ENCODE data around the gene LPO. TPM values are rescaled to one million over a fixed set of nuclear protein-coding genes. Genes with fewer than 3 reads are reported as not detected.

Gene LPO
- total RNA-seq, 1 experiment from 2014 or later: not detected

DNA sequence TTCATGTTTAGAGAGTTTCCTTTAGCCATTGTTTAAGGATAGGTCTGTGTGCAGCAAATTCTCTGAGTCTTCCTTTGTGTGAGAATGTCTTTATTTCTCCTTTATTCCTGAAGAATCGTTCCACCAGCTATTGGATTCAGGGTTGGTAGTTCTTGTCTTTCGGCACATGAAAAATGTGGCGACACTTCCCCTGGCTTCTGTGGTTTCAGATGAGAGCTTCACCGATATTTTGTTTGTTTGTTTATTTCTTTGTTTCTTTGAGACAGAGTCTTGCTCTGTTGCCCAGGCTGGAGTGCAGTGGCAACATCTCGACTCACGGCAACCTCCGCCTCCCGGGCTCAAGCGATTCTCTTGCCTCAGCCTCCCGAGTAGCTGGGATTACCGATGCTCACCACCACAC is 23.8 kb downstream of the LPO start:
- DNase-seq (ENCODE audit: low spot score): no peak

DNA sequence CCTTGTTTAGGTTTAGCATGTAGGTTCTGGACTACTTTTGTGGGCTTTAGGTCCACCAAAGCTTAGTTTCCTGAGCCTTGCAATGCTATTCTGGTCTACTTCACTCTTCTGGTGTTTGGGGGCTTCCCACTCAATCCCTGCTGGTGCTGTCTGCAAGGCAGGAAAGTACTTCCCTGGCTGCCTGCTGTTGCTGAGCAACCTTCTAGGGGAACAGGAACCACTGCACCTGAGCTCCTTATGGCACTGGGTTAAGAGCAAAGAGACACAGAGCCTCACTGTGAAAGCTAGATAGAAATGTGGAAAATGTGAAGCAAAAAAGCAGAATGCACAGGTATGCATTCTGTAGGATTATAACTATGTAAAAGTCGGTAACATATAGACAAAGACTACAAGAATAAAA is 25.4 kb downstream of the LPO start:
- no peak for DNase-seq (ENCODE audit: low spot score)

DNA sequence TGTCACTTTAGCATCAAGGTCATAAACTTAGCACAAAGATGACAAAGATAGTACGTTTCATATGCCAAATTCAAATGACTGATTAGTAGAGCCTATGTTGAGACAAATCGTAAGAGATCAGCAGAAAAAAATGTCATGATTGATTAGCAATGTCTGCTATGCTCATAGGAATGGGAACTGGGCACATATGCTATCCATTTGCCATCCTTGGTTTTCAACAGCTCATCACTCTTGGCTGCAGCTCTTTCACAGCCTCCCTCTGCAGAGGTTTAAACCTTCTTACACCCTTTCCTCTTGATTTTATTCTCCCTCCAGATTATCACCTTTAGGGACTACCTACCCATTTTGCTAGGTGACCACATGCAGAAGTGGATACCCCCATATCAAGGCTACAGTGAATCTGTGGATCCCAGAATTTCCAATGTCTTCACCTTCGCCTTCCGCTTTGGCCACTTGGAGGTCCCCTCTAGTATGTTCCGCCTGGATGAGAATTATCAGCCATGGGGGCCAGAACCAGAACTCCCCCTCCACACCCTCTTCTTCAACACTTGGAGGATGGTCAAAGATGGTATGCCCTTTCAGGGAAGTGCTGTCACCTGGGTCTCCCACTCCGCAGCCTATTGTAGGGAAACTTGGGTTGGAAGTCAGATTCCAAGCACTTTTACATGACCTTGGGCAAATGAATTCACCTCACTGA is 26.2 kb downstream of the LPO start:
- DNase-seq (ENCODE audit: low spot score): no peak

DNA sequence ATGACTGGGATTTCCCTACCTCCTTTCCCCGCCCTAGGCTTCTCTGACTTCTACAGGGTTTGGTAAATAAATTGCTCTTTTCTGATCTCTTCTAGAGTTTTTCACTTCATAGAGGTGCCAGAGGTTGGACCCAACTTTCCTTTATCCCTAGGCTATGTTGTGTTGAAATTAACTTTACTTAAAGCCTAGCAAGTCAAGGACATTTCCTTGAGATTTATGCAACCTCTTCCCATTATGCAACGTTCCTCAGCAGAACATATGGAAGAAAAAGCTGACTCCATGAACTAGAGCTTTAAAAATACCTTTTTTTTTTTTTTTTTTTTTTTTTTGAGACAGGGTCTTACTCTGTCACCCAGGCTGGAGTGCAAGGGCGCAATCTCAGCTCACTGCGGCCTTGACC is 26.9 kb downstream of the LPO start:
- no peak for DNase-seq (ENCODE audit: low spot score)

DNA sequence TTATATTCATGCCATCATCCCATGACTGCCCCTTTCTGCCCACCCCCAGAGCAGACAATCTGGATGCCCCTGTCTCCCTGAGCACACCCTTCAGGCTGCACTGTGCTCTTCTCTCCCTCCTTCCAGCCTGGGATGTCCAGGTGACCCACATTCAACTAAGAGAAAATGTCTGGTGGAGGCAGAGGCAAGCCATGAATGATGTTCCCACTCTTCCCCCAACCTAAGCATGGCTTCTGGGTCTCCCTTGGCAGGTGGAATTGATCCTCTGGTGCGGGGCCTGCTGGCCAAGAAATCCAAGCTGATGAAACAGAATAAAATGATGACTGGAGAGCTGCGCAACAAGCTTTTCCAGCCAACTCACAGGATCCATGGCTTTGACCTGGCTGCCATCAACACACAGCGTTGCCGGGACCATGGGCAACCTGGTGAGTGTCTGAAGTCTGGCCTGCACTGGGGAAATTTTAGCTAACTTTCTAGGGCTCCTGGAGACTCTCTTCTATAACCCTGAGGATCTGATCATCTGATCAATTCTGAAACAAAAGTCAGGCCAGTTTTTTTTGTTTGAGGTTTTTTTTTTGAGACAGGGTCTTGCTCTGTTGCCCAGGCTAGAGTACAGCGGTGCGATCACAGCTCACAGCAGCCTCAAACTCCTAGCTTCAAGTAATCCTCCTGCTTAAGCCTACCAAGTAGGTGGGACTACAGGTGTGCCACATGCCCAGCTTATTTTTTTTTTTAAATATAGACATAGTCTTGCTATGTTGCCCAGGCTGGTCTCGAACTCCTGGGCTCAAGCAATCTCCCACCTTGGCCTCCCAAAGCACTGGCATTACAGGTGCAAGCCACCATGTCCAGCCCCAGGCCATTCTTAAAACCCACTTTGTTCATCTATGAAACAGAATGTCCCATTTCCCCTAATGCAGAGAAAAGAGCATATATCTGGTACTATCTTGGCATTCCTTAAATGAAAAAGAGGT is 27.8 kb downstream of the LPO start:
- DNase-seq (ENCODE audit: low spot score): no peak

DNA sequence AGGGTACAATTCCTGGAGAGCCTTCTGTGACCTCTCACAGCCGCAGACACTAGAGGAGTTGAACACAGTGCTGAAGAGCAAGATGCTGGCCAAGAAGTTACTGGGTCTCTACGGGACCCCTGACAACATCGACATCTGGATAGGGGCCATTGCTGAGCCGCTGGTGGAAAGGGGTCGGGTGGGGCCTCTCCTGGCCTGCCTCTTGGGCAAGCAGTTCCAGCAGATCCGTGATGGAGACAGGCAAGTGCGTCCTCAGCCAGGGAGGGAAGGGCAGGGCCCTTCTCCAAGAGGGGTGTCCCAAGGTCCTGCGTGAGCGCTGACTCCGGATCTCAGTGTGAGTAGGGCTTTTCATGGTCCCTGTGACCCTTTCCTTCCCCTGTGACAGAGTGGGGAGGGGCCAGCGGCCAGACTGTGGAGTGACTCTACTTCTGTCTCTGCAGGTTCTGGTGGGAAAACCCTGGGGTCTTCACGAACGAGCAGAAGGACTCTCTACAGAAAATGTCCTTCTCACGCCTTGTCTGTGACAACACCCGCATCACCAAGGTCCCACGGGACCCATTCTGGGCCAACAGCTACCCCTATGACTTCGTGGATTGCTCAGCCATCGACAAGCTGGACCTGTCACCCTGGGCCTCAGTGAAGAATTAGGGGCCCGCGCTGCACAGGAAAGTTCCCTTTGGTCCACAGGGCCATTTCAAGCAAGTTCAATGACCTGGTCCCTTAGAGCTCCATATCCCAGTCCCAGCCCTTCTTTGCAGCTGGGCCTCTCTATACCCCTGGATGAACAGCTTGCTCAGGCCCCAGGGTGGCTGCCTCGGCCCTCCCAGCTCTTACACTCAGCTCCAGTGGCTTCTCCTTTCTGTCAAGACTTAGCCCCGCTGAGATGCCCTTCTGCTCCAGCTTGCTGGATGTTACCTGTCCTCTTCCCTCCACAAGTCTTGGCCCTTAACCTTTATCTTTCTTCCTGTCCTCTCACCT is 29.3 kb downstream of the LPO start:
- no peak for DNase-seq (ENCODE audit: low spot score)

DNA sequence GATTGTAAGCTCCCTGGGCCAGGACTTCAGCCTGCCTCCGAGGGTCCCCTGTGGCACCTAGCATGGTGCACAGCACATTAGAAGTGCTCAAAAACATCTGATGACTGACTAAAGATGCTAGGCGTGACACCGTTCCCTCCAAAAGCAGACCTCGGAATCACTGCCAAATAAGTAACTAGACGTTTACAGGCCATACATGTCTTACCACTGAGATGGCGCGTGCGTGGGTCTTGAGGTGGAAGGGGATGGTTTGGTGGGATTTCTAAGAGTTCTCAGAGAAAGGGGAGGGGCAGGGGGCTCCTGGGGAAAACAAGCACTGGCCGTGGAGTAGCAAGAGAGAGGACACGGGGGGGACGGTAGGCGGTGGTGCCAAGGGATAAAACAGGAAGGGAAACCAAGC is 29.9 kb downstream of the LPO start:
- DNase-seq (ENCODE audit: low spot score): no peak

DNA sequence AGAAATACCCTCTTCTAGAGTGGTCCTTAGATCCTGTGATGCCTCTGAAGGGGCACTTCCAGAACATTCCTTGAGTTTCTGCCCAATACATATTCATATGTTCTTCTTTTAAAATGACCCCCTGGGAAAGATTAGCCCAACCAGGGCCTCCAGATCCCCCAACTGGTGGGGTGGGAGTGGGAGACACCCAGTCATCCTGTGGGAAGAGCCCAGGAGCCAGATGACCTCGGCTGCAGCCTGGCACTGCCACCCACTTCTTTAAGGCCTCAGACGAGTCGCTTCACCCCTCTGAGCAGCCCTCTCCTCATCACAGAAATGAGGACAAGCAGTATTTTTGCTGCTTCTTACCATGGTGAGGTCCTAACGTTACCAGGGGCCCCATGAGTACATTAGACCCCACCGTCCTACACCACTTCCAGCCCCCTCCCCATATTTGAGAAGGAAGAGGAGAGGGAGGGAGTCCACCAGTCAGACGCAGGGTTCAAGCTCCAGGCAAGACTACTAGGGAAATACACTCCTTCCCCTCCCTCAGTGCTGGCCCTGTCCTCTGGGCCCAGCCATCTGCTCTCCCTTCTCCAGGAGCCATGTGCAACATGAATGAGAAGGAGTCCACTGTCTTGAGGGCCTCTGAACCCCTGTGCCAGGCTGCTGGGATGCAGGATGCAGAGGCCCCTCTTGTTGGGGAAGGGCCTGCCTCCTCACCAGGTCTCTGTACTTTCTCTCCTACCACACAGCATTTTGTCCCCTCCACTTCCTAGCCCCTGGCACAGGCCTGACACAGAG is 30.6 kb downstream of the LPO start:
- no peak for DNase-seq (ENCODE audit: low spot score)

DNA sequence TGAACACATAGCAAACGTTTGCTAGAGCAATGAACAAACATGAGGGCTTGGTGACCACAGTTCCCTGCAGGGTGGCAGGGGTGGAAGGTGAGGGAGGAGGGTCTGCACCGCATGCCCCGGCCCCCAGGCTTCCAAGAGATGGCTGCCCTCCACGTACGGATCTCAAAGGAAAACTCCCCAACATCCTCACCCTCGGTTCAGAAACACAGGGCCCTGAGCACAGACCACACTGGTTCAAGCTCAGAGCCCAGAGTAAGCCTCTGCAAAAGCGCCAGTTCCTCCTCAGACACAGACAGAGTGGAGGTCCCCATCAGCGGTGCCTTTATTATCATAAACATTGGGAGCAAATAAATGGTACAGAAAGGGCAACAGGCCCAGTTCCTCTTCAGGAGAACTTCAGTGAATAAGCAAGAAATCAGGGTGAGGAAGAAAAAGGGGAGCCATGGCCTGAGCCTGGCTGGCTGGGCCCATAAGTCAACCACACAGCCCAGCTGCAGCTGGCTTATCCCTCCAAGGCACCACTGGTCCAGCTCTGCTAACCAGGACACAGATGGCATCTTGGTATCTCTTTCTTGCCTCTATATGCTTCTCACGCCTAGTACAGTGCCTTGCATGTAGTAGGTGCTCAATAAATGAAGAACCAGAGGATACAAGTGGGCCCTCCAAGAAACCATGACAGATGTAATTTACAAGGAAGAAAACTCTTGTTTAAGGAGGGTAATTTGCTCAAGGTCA is 31.3 kb downstream of the LPO start:
- no peak for DNase-seq (ENCODE audit: low spot score)

DNA sequence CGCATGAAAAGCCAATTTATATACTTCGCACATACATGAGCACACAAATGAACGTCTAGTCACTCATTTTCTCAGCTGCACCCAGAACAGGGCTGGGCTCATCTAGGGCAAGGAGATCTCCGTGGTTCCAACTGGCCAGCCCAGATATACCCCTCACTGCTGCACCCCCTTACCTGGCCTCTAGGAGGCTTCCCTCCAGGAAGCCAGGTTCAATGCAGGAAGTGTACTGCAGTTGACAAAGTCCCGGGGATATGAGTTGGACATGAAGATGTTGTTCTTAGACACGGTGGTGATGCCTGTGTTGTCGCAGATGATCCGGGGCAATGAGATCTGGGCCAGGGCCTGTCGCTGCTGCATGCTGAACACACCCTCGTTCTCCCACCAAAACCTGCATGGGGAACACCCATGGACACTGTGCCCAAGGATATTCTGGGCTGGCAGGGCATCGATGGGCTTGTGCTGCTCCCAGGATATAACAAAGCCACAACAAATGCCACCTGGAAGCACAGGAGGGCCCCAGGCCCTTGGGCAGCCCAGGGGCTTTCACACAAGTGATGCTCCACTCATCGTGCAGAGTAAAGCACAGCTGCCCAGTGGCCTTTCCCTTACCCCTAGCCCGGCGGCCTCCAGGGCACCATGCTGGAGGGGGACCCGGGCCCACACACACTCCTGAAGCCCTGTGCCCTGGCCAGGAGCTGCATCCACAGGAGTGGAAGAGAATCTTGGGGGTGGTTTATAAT is 32.3 kb downstream of the LPO start:
- no peak for DNase-seq (ENCODE audit: low spot score)

DNA sequence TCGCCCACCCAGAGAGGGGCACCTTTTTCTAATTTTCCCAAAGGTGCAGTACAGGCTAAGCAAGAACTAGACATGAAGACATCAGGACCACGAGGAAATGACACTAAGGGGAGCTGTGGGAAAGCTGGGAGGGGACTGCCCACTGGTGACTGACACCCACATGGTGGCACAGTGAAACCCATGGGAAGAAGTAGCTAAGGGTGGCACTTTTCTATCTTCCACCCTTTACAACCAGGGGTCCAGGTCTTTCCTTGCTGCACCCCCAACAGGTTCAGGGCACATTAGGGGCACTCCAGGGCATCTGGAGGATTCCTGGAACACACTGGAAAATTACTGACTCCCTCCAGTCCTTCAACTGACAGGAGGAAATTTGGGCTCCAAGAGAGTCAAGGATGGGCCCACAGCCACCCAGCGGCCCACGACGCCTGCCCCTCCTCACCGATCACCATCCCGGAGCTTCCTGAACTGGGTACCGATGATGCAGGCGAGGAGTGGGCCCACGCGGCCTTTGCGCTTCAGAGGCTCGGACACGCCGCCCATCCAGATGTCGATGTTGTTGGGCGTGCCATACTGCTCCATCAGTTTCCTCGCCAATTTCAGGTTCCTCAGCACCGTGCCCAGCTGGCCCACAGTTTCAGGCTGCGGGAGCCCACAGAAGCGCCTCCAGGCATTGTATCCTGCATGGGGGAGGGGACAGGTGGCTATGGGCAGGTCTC is 33.0 kb downstream of the LPO start:
- DNase-seq (ENCODE audit: low spot score): no peak

DNA sequence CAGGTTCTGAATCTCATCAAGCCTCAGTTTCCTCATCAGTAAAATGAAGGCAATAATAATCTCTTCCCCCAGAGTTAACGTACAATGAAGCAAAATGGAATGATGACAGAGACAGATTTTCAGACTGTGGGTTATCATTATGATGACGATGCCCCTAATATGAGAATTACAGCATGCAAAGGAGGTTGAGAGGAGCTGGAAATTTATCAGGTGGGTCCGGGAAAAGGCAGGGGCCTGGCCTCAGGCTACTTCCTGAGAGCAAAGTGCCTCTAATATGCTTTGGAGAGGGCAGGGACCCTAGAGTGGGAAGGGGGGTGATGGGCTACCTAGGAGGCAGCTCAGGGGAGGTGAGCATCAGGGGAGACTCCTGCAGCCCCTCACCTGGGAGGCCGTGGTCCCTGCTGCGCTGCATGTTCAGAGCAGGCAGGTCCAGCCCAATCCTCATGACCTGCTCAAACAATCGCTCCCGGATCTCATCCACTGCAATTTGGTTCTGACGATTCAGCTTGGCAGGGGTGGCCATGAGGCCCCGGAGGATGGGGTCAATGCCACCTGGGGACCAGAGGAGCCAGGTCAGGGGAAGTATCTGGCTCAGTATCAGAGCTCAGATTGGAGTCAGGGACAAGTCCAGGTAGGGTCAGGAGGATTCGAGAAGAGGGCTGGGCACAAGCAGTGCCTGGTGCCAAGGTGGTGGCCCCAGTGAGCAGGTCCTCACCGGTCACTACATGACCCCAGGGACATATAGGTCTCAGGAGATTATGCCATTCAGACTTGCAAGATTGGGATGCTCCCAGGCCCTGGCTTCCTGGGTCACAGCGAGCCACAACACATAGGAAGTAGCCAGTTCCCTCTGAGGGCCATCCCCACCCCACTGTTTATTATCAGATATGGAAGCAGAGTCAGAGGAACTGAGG is 34.2 kb downstream of the LPO start:
- DNase-seq (ENCODE audit: low spot score): no peak

DNA sequence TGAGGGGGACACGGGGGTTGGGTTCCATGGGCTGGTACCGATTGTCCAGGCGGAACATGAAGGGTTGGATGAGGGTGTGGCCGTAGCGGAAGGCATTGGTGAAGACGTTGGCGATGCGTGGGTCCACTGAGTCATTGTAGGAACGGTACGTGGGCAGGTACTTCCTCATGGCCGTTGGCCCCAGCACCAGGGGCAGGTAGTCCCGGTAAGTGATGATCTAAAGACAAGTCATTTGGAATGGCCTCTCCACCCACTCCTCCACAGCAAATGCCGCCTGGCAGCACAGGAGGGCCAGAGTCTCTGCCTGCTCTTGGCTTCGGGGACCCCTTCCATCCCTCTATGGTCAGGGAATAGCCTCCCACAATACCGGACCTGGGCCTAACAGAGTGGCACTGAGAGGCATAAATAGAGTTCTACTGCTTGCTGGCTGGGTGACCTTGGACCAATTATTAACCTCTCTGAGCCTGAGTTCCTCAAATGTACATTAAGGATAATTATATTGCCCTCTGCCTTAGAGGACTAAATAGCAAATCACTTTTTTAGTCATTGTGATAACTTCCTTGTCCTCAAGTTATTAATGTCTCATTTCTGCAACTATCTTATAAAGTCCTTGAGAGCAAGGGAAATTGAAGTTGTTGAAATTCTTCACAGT is 35.2 kb downstream of the LPO start:
- no peak for DNase-seq (ENCODE audit: low spot score)

DNA sequence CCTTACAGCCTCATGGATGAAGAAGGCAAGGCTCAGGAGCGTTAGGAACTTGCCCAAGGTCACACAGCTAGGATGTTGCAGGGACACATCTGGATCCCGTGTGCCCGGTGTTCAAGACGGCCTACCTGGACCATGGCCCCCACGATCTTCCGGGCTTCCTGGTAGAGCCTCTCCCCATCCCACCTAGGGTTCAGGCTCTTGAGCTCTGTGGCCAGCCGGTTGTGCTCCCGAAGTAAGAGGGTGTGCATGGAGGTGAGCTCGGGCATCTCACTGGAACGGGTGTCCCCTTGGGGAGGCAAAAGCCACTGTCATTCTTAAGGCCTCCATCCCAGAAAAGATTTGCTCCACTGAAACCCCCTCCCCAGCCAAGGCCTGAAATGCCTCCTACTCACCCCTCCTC is 37.0 kb downstream of the LPO start:
- no peak for DNase-seq (ENCODE audit: low spot score)

DNA sequence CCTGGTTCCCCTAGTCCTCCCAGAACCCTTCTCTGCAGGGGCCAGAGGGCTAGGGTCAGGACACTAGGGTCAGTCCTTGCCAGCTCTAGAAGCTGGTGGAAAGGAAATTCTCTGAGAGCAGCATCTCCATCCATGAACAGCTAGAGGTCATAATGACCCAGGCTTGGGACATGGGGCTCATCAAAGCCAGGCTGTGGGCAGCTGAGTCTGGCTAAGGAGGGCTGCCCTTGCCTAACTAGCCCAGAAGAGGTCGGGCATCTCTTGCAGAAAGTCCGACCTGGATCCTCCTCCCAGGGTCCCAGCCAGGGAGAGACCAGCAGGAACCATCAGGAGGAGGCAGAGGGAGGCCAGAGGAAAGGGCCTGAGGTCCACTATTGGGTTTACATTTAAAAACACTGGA is 38.0 kb downstream of the LPO start:
- no peak for DNase-seq (ENCODE audit: low spot score)

DNA sequence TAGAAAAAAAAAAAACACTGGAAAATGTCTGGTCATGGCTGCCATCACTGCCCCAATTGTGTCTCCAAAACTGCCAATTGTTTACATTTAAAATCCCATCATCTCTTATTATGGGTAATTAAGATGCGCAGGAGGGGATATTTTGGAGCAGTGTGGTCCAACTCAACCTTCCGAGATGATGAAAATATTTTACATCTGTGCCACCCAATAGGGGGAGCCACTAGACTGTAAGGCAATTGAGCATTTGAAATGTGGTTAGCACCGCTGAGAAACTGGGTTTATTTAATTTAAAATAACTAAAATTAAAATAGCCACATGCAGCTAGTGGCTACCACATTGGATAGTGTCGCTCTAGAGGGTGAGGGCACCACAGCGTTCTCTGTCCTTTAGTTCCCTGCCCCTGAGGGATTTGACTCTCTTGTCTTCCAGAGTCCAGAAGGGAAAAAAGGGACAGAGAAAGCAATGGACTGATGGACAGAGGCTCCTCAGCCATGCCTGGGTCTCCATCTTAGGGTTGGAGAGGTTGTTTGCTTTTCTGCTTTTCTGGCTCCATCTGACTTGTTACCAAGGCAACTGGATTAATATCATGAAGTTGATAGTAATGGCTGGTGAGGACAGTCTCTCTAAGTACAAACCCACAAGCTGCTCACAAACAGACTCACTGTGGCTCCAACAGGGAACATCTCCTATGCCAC is 38.9 kb downstream of the LPO start:
- DNase-seq (ENCODE audit: low spot score): no peak

All from A172 (cell line).